GM12878 (cell line): ENCODE results near the gene NOP9. TPM values are rescaled to one million over a fixed set of nuclear protein-coding genes. Genes with fewer than 3 reads are reported as not detected.

Experiments
- BACH1 ChIP-seq: fragments of 450-650 bp; IDR thresholded peaks from 2 replicates; pipeline ENCODE4 v1.6.1; 2017; ENCODE audit warnings: mild to moderate bottlenecking, borderline replicate concordance
- CHD1 ChIP-seq: IDR thresholded peaks from 2 replicates; pipeline ENCODE4 v1.6.1; 2012; ENCODE audit warnings: low read depth, low read length, improper control_type of control experiment
- CHD4 ChIP-seq: fragments of 200-600 bp; sonication (generic); IDR thresholded peaks from 2 replicates; pipeline ENCODE4 v1.6.1; 2016; ENCODE audit warnings: mild to moderate bottlenecking
- CUX1 ChIP-seq: IDR thresholded peaks from 2 replicates; pipeline ENCODE4 v1.6.1; 2012; ENCODE audit warnings: improper control_type of control experiment, low read depth, low read length; ENCODE audit not compliant: insufficient replicate concordance
- ESRRA ChIP-seq: IDR thresholded peaks from 2 replicates; pipeline ENCODE4 v1.6.1; 2012; ENCODE audit warnings: mild to moderate bottlenecking, low read length, improper control_type of control experiment
- FOXM1 ChIP-seq: IDR thresholded peaks from 2 replicates; pipeline ENCODE4 v1.6.1; 2012; ENCODE audit warnings: low read depth, mild to moderate bottlenecking, inconsistent platforms, low read length, moderate library complexity
- MXI1 ChIP-seq: fragments of 150-350 bp; IDR thresholded peaks from 2 replicates; pipeline ENCODE4 v1.6.1; 2011; ENCODE audit warnings: low read depth, mild to moderate bottlenecking, inconsistent platforms, low read length, improper control_type of control experiment
- NR2C1 ChIP-seq: fragments of 450-650 bp; IDR thresholded peaks from 2 replicates; pipeline ENCODE4 v1.6.1; 2017; ENCODE audit warnings: antibody characterized with exemption, mild to moderate bottlenecking, moderate library complexity
- NR2C2 ChIP-seq: IDR thresholded peaks from 2 replicates; pipeline ENCODE4 v1.6.1; 2011; ENCODE audit warnings: borderline replicate concordance, low read depth; ENCODE audit not compliant: control insufficient read depth, insufficient read length
- PAX5 ChIP-seq: IDR thresholded peaks from 2 replicates; pipeline ENCODE4 v1.6.1; 2011; ENCODE audit warnings: low read depth, low read length, borderline replicate concordance
- PAX8 ChIP-seq: fragments of 450-650 bp; IDR thresholded peaks from 2 replicates; pipeline ENCODE4 v1.6.1; 2017; ENCODE audit warnings: mild to moderate bottlenecking, moderate library complexity
- POU2F2 ChIP-seq: IDR thresholded peaks from 3 replicates; pipeline ENCODE4 v1.6.1; 2011; ENCODE audit warnings: low read depth, mild to moderate bottlenecking, low read length, borderline replicate concordance
- SMAD5 ChIP-seq: IDR thresholded peaks from 2 replicates; pipeline ENCODE4 v1.6.1; 2016; ENCODE audit warnings: antibody characterized with exemption, low read depth
- SPI1 ChIP-seq: IDR thresholded peaks from 2 replicates; pipeline ENCODE4 v1.6.1; 2011; ENCODE audit warnings: low read depth, mild to moderate bottlenecking, low read length, moderate library complexity, borderline replicate concordance; ENCODE audit not compliant: insufficient read depth
- SREBF1 ChIP-seq: IDR thresholded peaks from 2 replicates; pipeline ENCODE4 v1.6.1; 2012; ENCODE audit warnings: mild to moderate bottlenecking, low read length
- SREBF2 ChIP-seq: IDR thresholded peaks from 2 replicates; pipeline ENCODE4 v1.6.1; 2012; ENCODE audit warnings: mild to moderate bottlenecking, low read length
- USF2 ChIP-seq: IDR thresholded peaks from 2 replicates; pipeline ENCODE4 v1.6.1; 2011; ENCODE audit warnings: low read depth, low read length, improper control_type of control experiment, borderline replicate concordance
- ZBTB40 ChIP-seq: fragments of 450-650 bp; IDR thresholded peaks from 2 replicates; pipeline ENCODE4 v1.6.1; 2016; ENCODE audit warnings: mild to moderate bottlenecking, moderate library complexity, borderline replicate concordance
- ZNF274 ChIP-seq: IDR thresholded peaks from one replicate; pipeline ENCODE4 v1.8.0; 2011; ENCODE audit not compliant: insufficient read length, insufficient read depth
- ZNF384 ChIP-seq: IDR thresholded peaks from 2 replicates; pipeline ENCODE4 v1.6.1; 2012; ENCODE audit warnings: low read depth, mild to moderate bottlenecking, low read length, improper control_type of control experiment, borderline replicate concordance
- ZNF622 ChIP-seq: fragments of 450-650 bp; IDR thresholded peaks from 2 replicates; pipeline ENCODE4 v1.6.1; 2017; ENCODE audit warnings: mild to moderate bottlenecking, inconsistent platforms
- polyA plus RNA-seq, 11 experiments: library from polyadenylated mRNA; depleted of rRNA in 4 of 11; unstranded in 6 of 11; stranded (reverse) in 5 of 11; fragments of >200 nt; fragmentation: Nextera tagmentation in 4 of 11; fragmentation: Illumina TruSeq in 1 of 11; extraction: Ambion mirVana in 4 of 11; extraction: Trizol in 1 of 11; gene quantifications; 1 replicate in 1 of 11; 2 replicates in 10 of 11; pipeline versions ENCODE4 v1.2.1 to v1.2.3, GENCODE V29; 2011 to 2016; ENCODE audit warnings: inconsistent platforms in 2 of 11, missing spikeins in 2 of 11, low read depth in 1 of 11
- total RNA-seq, 4 experiments: library from RNA; depleted of rRNA in 3 of 4; stranded (reverse); fragments of >200 nt in 3 of 4; fragmentation: Illumina TruSeq in 1 of 4; extraction: Trizol in 1 of 4; gene quantifications; 2 replicates each; pipeline versions ENCODE4 v1.2.1 to v1.2.3, GENCODE V29; 2013 to 2021

The NOP9 gene
- total and polyA plus RNA-seq, 10 of the 15 experiments (the other 5 are each of a cell fraction or from before 2014, with no cell fraction given), result 2.4 to 43.9 (median 20.3) TPM

- no peak for TF ChIP-seq NR2C1
- TF ChIP-seq CHD1, result no peak
- TF ChIP-seq CHD4, result no peak
- no peak for TF ChIP-seq ESRRA
- no peak for TF ChIP-seq ZNF622
- peak; percentile 33 for TF ChIP-seq BACH1
- no peak for TF ChIP-seq ZNF274
- peak; percentile 25; the same call in 1 of the 2 replicates for TF ChIP-seq PAX5
- no peak for TF ChIP-seq CUX1
- TF ChIP-seq ZNF384, result no peak
- TF ChIP-seq USF2, result no peak
- TF ChIP-seq SPI1, result no peak
- TF ChIP-seq NR2C2, result no peak
- TF ChIP-seq SREBF1, result no peak
- no peak for TF ChIP-seq ZBTB40
- no peak for TF ChIP-seq SREBF2
- no peak for TF ChIP-seq POU2F2
- TF ChIP-seq FOXM1, result no peak
- no peak for TF ChIP-seq PAX8
- no peak for TF ChIP-seq SMAD5
- no peak for TF ChIP-seq MXI1
Measured at GRCh38 chr14:24310646-24311604, 11.3 kb downstream of the NOP9 start, which contains the start of gene LTB4R (continued).
